ENCODE results near the gene PDLIM5. TPM values are rescaled to one million over a fixed set of nuclear protein-coding genes. Genes with fewer than 3 reads are reported as not detected.
A peak's percentile ranks its signal among the peaks of the same experiment; 100 is the strongest.

The PDLIM5 gene
- total RNA-seq, 2 donors from 2014 or later = 129 to 168 TPM

DNA sequence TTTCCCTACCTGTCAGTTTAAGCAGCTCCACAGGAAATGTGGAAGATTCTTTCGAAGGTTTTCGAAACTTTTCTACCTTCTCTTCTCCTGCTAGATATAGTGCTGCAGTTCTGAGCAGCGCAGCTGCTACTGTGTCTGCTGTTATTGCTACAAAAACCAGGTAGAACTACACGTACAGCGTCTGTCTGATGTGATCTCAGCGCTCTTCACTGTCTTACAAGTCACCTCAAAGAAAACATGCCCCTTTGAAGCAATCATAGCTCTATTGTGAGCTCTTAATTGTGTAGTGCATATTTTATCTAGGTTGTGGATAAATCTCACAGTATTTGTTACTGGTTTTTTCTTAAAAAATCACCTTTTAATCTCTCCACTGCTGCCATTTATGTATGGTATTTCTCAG, 158.4 kb downstream of the PDLIM5 start:
- Histone ChIP-seq H3K9me3 (no peaks in the 10 kb centered on the region), H3K9ac (ENCODE audit: low read depth in 2 of 2, low read length in 2 of 2) (no peak overlapping the region), H3K27ac (no peak overlapping the region), H3K4me1 (no peaks in the 10 kb centered on the region), H3K4me3 (no peak overlapping the region), H3K27me3 (no peaks in the 10 kb centered on the region), H3K36me3 (no peaks in the 10 kb centered on the region)
- no peak for DNase-seq
- no peak for TF ChIP-seq CTCF (IDR thresholded peaks at IDR 0.05)
- intact Hi-C loops (cut with DNase I) = no loop called here

- intact Hi-C loops (cut with DNase I) = no loop called here
- DNase-seq = no peak
- Histone ChIP-seq H3K4me1 (no peaks in the 10 kb centered on the region), H3K9ac (ENCODE audit: low read depth in 2 of 2, low read length in 2 of 2) (no peak overlapping the region), H3K4me3 (no peak overlapping the region), H3K36me3 (no peaks in the 10 kb centered on the region), H3K27me3 (no peaks in the 10 kb centered on the region), H3K27ac (no peak overlapping the region), H3K9me3 (no peaks in the 10 kb centered on the region)
- no peak for TF ChIP-seq CTCF (IDR thresholded peaks at IDR 0.05)
Observed at GRCh38 chr4:94613248-94613647, 161.5 kb downstream of the PDLIM5 start.

DNA sequence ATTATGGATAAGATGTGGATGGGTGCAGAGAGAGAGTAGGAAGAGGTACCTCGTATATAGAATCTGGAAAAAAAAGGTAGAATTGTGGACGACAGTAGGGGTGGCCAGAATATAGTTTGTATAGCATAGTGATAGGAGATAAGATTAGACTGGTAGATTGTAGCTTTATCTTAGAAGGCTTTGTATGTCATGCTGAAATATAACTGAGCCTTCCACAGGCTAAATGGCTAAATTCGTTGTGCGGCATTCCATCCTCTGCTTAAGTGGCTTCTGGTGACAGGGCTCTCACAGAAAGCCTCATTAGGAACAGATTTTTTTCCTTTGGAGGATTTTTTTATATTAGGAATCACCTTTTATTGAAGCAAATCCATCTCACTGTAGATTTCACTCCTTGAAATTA, 163.7 kb downstream of the PDLIM5 start:
- DNase-seq = no peak
- H3K9ac ChIP-seq (ENCODE audit: low read depth in 2 of 2, low read length in 2 of 2) = no peak overlapping the region
- H3K9me3 ChIP-seq = no peaks in the 10 kb centered on the region
- H3K36me3 ChIP-seq = no peaks in the 10 kb centered on the region
- no peak overlapping the region for H3K4me3 ChIP-seq
- no peak for TF ChIP-seq CTCF (IDR thresholded peaks at IDR 0.05)
- H3K27ac ChIP-seq = no peak overlapping the region
- no peaks in the 10 kb centered on the region for H3K4me1 ChIP-seq
- no peaks in the 10 kb centered on the region for H3K27me3 ChIP-seq
- intact Hi-C loops (cut with DNase I) = no loop called here

DNA sequence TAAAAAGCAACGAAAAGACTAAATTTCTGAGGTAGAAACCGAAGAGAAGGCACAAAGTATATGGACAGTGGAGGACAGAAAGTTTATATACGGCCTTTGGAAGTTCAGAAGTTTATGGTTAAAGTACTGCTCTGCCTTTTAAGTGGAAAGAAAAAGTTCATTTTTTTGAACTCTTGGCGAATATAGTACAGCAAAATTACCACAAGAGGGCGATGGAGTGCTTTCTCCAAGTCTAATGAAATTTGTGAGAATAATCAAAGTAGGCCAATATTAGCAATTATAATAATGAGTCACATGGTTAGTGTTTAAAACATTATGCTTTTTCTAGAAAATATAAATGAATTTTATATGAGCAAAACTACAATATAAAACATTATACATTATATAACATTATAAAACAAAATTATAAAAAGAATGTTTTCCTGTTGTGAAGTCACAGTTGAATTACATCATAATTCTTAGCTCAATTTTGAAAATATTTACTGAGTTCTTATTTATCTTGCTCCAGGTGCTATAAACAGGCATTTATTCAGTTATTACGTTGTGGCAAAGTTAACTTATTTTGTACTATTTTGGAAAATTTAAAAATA, 169.8 kb downstream of the PDLIM5 start:
- TF ChIP-seq CTCF (IDR thresholded peaks at IDR 0.05) = peak; percentile 70
- no peaks in the 10 kb centered on the region for H3K9me3 ChIP-seq
- no peak overlapping the region for H3K4me3 ChIP-seq
- intact Hi-C loops (cut with DNase I) = loop anchor here (10.0 kb wide), 2 partner anchors 473 to 503 kb away; no protein-coding TSS in a partner anchor
- no peaks in the 10 kb centered on the region for H3K4me1 ChIP-seq
- DNase-seq = peak; percentile 23
- no peaks in the 10 kb centered on the region for H3K27me3 ChIP-seq
- H3K36me3 ChIP-seq = no peaks in the 10 kb centered on the region
- no peak overlapping the region for H3K27ac ChIP-seq
- H3K9ac ChIP-seq (ENCODE audit: low read depth in 2 of 2, low read length in 2 of 2) = no peak overlapping the region

DNA sequence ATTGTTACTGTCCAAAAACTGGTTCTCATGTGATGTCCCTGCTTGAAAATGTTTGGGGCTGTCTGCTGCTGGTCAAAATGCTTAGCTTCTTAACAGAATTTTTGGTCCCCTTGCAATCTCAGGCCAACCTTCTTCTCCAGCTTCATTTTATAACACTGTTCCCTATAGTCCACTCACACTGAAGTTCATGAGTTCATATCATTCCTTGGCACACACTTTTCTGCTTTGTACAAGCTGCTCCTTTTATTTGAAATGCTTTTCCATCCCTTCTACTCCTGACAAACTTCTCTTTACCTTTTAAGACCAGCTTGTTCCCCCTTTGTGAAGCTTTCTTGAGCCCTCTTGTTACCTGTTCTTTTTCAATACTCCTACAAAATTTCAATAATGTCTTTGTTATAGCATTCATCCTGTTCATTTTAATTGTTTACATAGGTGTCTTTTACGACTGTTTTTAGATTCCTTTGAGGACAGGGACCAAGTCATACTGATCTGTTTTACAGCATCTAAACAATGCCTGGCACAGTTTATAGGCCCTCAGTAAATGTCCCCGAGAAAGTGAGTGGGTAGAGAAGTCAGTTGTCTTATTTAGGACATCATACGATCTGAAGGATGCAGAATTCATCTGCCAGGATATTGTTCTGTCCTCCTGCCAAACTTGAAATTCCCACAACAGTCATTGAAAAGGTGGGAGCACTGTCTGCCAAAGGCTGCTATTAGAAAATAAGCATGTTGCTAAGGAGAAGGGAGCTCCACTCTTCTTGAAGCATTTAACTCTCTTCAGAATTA, 171.6 kb downstream of the PDLIM5 start:
- Histone ChIP-seq H3K27ac (no peak overlapping the region), H3K27me3 (no peaks in the 10 kb centered on the region), H3K4me3 (no peak overlapping the region), H3K36me3 (no peaks in the 10 kb centered on the region), H3K9ac (ENCODE audit: low read depth in 2 of 2, low read length in 2 of 2) (no peak overlapping the region), H3K4me1 (no peaks in the 10 kb centered on the region), H3K9me3 (no peaks in the 10 kb centered on the region)
- intact Hi-C loops (cut with DNase I) = loop anchor here (10.0 kb wide), 2 partner anchors 471 to 501 kb away; no protein-coding TSS in a partner anchor
- DNase-seq = no peak
- no peak for TF ChIP-seq CTCF (IDR thresholded peaks at IDR 0.05)

Data from colonic mucosa (tissue), 4 donors.